ENCODE measurements around the gene ATL3. TPM values are rescaled to one million over a fixed set of nuclear protein-coding genes. Genes with fewer than 3 reads are reported as not detected.
"Not testable (repeated sequence)": the region's sequence is repeated elsewhere in the genome, so short reads cannot be mapped to it uniquely, and the experiment has no call there.

Gene ATL3
- total RNA-seq, 2 experiments from 2014 or later: 20.9 to 23.2 TPM

- H3K27ac Mint-ChIP-seq: no peak overlapping the region
- H3K4me3 Mint-ChIP-seq: no peak overlapping the region
Measured at GRCh38 chr11:63687845-63688244, 16.7 kb upstream of the ATL3 start.

GRCh38 chr11:63686926-63687325, 15.8 kb upstream of the ATL3 start:
- DNase-seq: no peak
- Mint-ChIP-seq H3K36me3 (peaks cover 3% of the 10 kb centered on the region), H3K4me3 (no peak overlapping the region), H3K4me1 (peaks cover 31% of the 10 kb centered on the region), H3K27ac (no peak overlapping the region), H3K9me3 (no peaks in the 10 kb centered on the region), H3K27me3 (no peaks in the 10 kb centered on the region)

More at GRCh38 chr11:63687845-63688244, 16.7 kb upstream of the ATL3 start:
- peak; percentile 49 for DNase-seq
- Mint-ChIP-seq H3K36me3 (peaks cover 3% of the 10 kb centered on the region), H3K9me3 (no peaks in the 10 kb centered on the region), H3K27me3 (no peaks in the 10 kb centered on the region), H3K4me1 (peaks cover 23% of the 10 kb centered on the region)

GRCh38 chr11:63685158-63685721, 14.1 kb upstream of the ATL3 start:
- not testable (repeated sequence) for H3K9me3 Mint-ChIP-seq, H3K36me3 Mint-ChIP-seq, DNase-seq, H3K27me3 Mint-ChIP-seq, H3K4me3 Mint-ChIP-seq, H3K27ac Mint-ChIP-seq
- peaks cover 37% of the 10 kb centered on the region for H3K4me1 Mint-ChIP-seq

GRCh38 chr11:63683133-63683991, 12.2 kb upstream of the ATL3 start:
- peak overlapping the region; percentile 85 for H3K4me3 Mint-ChIP-seq
- DNase-seq: no peak
- no peaks in the 10 kb centered on the region for H3K9me3 Mint-ChIP-seq
- no peaks in the 10 kb centered on the region for H3K36me3 Mint-ChIP-seq
- peaks cover 31% of the 10 kb centered on the region for H3K4me1 Mint-ChIP-seq
- H3K27me3 Mint-ChIP-seq: no peaks in the 10 kb centered on the region
- no peak overlapping the region for H3K27ac Mint-ChIP-seq

GRCh38 chr11:63682066-63683021, 11.2 kb upstream of the ATL3 start:
- Mint-ChIP-seq H3K27me3 (no peaks in the 10 kb centered on the region), H3K4me1 (peaks cover 25% of the 10 kb centered on the region), H3K36me3 (no peaks in the 10 kb centered on the region), H3K4me3 (peak overlapping the region; percentile 85), H3K9me3 (no peaks in the 10 kb centered on the region), H3K27ac (peak overlapping the region; percentile 75)
- DNase-seq: no peak

GRCh38 chr11:63681321-63682065, 10.3 kb upstream of the ATL3 start, which contains the start of gene RTN3:
RTN3 (plus strand) TSS chr11:63681500; CDS start chr11:63681637, 137 bp downstream.
- DNase-seq: peak; percentile 99
- H3K4me1 Mint-ChIP-seq: peaks cover 20% of the 10 kb centered on the region
- H3K27ac Mint-ChIP-seq: peak within 1 kb of the TSS; percentile 75
- peak within 1 kb of the TSS; percentile 85 for H3K4me3 Mint-ChIP-seq
- no peaks in the 10 kb centered on the region for H3K36me3 Mint-ChIP-seq
- H3K27me3 Mint-ChIP-seq: no peaks in the 10 kb centered on the region
- H3K9me3 Mint-ChIP-seq: no peaks in the 10 kb centered on the region

- Mint-ChIP-seq H3K27ac (peak overlapping the region; percentile 75), H3K9me3 (no peaks in the 10 kb centered on the region), H3K4me1 (peaks cover 20% of the 10 kb centered on the region), H3K27me3 (no peaks in the 10 kb centered on the region), H3K4me3 (peak overlapping the region; percentile 85), H3K36me3 (no peaks in the 10 kb centered on the region)
- no peak for DNase-seq
Measured at GRCh38 chr11:63680834-63681320, 9.7 kb upstream of the ATL3 start.

GRCh38 chr11:63673579-63673978, 2.4 kb upstream of the ATL3 start:
- Mint-ChIP-seq H3K27ac (no peak overlapping the region), H3K27me3 (no peaks in the 10 kb centered on the region), H3K4me1 (peaks cover 21% of the 10 kb centered on the region), H3K9me3 (peaks cover 2% of the 10 kb centered on the region), H3K36me3 (peaks cover 12% of the 10 kb centered on the region), H3K4me3 (no peak overlapping the region)
- DNase-seq: no peak

GRCh38 chr11:63672936-63673539, 1.9 kb upstream of the ATL3 start:
- no peak overlapping the region for H3K27ac Mint-ChIP-seq
- H3K36me3 Mint-ChIP-seq: peaks cover 12% of the 10 kb centered on the region
- peaks cover 2% of the 10 kb centered on the region for H3K9me3 Mint-ChIP-seq
- no peak for DNase-seq
- H3K27me3 Mint-ChIP-seq: no peaks in the 10 kb centered on the region
- H3K4me1 Mint-ChIP-seq: peaks cover 26% of the 10 kb centered on the region
- H3K4me3 Mint-ChIP-seq: no peak overlapping the region

- Mint-ChIP-seq H3K27ac (peak overlapping the region; percentile 34), H3K4me1 (peaks cover 31% of the 10 kb centered on the region), H3K27me3 (no peaks in the 10 kb centered on the region), H3K36me3 (peaks cover 12% of the 10 kb centered on the region), H3K4me3 (peak overlapping the region; percentile 67), H3K9me3 (peaks cover 2% of the 10 kb centered on the region)
- no peak for DNase-seq
Measured at GRCh38 chr11:63672156-63672463, 934 bp upstream of the ATL3 start.

- peak overlapping the region; percentile 81 for H3K4me3 Mint-ChIP-seq
- peak overlapping the region; percentile 86 for H3K27ac Mint-ChIP-seq
- H3K9me3 Mint-ChIP-seq: peaks cover 2% of the 10 kb centered on the region
- H3K27me3 Mint-ChIP-seq: no peaks in the 10 kb centered on the region
- H3K4me1 Mint-ChIP-seq: peaks cover 34% of the 10 kb centered on the region
- DNase-seq: peak; percentile 30
- peaks cover 12% of the 10 kb centered on the region for H3K36me3 Mint-ChIP-seq
Measured at GRCh38 chr11:63670433-63671321, 499 bp downstream of the ATL3 start.

- Mint-ChIP-seq H3K4me3 (peak overlapping the region; percentile 81), H3K4me1 (peaks cover 36% of the 10 kb centered on the region), H3K27ac (peak overlapping the region; percentile 86), H3K27me3 (no peaks in the 10 kb centered on the region), H3K36me3 (peaks cover 12% of the 10 kb centered on the region), H3K9me3 (peaks cover 2% of the 10 kb centered on the region)
- DNase-seq: no peak
Measured at GRCh38 chr11:63670096-63670432, 1.1 kb downstream of the ATL3 start.
